HG03139 (cell line): ENCODE results near the gene SRA1.
A peak's percentile ranks its signal among the peaks of the same experiment; 100 is the strongest.

Experiments used
- ATAC-seq: cut with Tn5 transposase; IDR thresholded peaks from one replicate; pipeline ENCODE4 v1.9.1; 2021; ENCODE audit not compliant: unreplicated experiment

SRA1 gene

GRCh38 chr5:140551872-140552271, 5.4 kb downstream of the SRA1 start:
- ATAC-seq = no peak

GRCh38 chr5:140550147-140551079, 6.9 kb downstream of the SRA1 start:
- no peak for ATAC-seq

GRCh38 chr5:140549237-140550144, 7.8 kb downstream of the SRA1 start:
- no peak for ATAC-seq

- no peak for ATAC-seq
Measured at GRCh38 chr5:140548791-140549190, 8.5 kb downstream of the SRA1 start.

- no peak for ATAC-seq
Measured at GRCh38 chr5:140548300-140548688, 9.0 kb downstream of the SRA1 start.

GRCh38 chr5:140547508-140548299, 9.6 kb downstream of the SRA1 start, which contains the start of gene EIF4EBP3:
Gene EIF4EBP3, plus strand, starts transcription at chr5:140547662. Its CDS starts 76 bp downstream, at chr5:140547738.
- peak; percentile 99 for ATAC-seq

- no peak for ATAC-seq
Measured at GRCh38 chr5:140546851-140547507, 10.3 kb downstream of the SRA1 start.

GRCh38 chr5:140545606-140546005, 11.7 kb downstream of the SRA1 start:
- no peak for ATAC-seq

- no peak for ATAC-seq
Measured at GRCh38 chr5:140544986-140545385, 12.3 kb downstream of the SRA1 start.

GRCh38 chr5:140542972-140543371, 14.3 kb downstream of the SRA1 start:
- ATAC-seq = no peak

- ATAC-seq = no peak
Measured at GRCh38 chr5:140540227-140540626, 17.0 kb downstream of the SRA1 start.

- ATAC-seq = no peak
Measured at GRCh38 chr5:140524003-140524402, 33.3 kb downstream of the SRA1 start.

- ATAC-seq = no peak
Measured at GRCh38 chr5:140513124-140513523, 44.1 kb downstream of the SRA1 start.

GRCh38 chr5:140509898-140510297, 47.4 kb downstream of the SRA1 start:
- no peak for ATAC-seq

- ATAC-seq = no peak
Measured at GRCh38 chr5:140502834-140503233, 54.4 kb downstream of the SRA1 start.
